Measurements from ENCODE around the gene FAM169A.

- TF ChIP-seq POLR2A (IDR thresholded peaks at IDR 0.05; ENCODE audit: low read depth, low read length) (no peak), RCOR1 (IDR thresholded peaks at IDR 0.05; ENCODE audit: insufficient replicate concordance, low read length) (no peak)
Measured at GRCh38 chr5:74853256-74853655, 12.9 kb downstream of the FAM169A start.
